SK-N-SH (cell line): ENCODE measurements around the gene KLHL8. TPM values are rescaled to one million over a fixed set of nuclear protein-coding genes. Genes with fewer than 3 reads are reported as not detected.

Experiments used
- CTCF ChIA-PET: fragments of 300-600, 350-600 bp; formaldehyde crosslinking; extraction: SDS; loops from one replicate; lab custom pipeline; 2021; lab: Yijun Ruan, JAX
- POLR2A ChIA-PET: fragments of 350-600 bp; sonication (Branson Sonifier 250); formaldehyde crosslinking; extraction: SDS; loops from one replicate; lab custom pipeline; 2020; ENCODE audit warnings: antibody characterized with exemption, inconsistent platforms; lab: Yijun Ruan, JAX
- DNase-seq: peaks from one replicate; pipeline ENCODE4 v3.0.0; 2012
- H2AFZ ChIP-seq: fragments of 200-600 bp; sonication (generic); 2 replicates; pipeline ENCODE4 v1.8.1; 2016; ENCODE audit warnings: antibody characterized with exemption, mild to moderate bottlenecking, low read depth
- H3F3A ChIP-seq: fragments of 200-600 bp; sonication (generic); replicated peaks from 2 replicates; pipeline ENCODE3; 2016; ENCODE audit warnings: antibody characterized with exemption, mild to moderate bottlenecking; ENCODE audit not compliant: insufficient read depth
- H3K27ac ChIP-seq, 2 experiments: fragments of 200-500 bp in 1 of 2; fragments of 200-600 bp in 1 of 2; sonication (Bioruptor generic) in 1 of 2; sonication (generic), shearing (Covaris generic) in 1 of 2; 2 replicates each; pipeline versions ENCODE4 v1.5.1 to v1.6.1; 2014 to 2016; ENCODE audit warnings: low read depth in 2 of 2, inconsistent platforms in 1 of 2, low read length in 1 of 2, mild to moderate bottlenecking in 1 of 2, mixed read lengths in 1 of 2
- H3K27me3 ChIP-seq: fragments of 200-600 bp; sonication (generic), shearing (Covaris generic); 2 replicates; pipeline ENCODE4 v1.6.1; 2016; ENCODE audit warnings: mixed run types; ENCODE audit not compliant: insufficient read depth
- H3K36me3 ChIP-seq, 2 experiments: fragments of 200-500 bp in 1 of 2; fragments of 200-600 bp in 1 of 2; sonication (Bioruptor generic) in 1 of 2; sonication (generic) in 1 of 2; replicated peaks in 1 of 2; 2 replicates each; pipeline versions ENCODE3 to v1.5.1; 2014 to 2016; ENCODE audit warnings: low read length in 1 of 2, mild to moderate bottlenecking in 1 of 2; ENCODE audit not compliant: insufficient read depth in 2 of 2, control insufficient read depth in 1 of 2
- H3K4me1 ChIP-seq, 2 experiments: fragments of 200-500 bp in 1 of 2; fragments of 200-600 bp in 1 of 2; sonication (Bioruptor generic) in 1 of 2; sonication (generic), shearing (Covaris generic) in 1 of 2; 2 replicates each; pipeline versions ENCODE4 v1.5.1 to v1.6.1; 2014 to 2016; ENCODE audit warnings: low read depth in 1 of 2, low read length in 1 of 2, mixed run types in 1 of 2; ENCODE audit not compliant: insufficient read depth in 2 of 2, control insufficient read depth in 1 of 2
- H3K4me2 ChIP-seq: fragments of 200-600 bp; sonication (generic), shearing (Covaris generic); 2 replicates; pipeline ENCODE4 v1.6.1; 2017; ENCODE audit warnings: mixed run types
- H3K4me3 ChIP-seq, 2 experiments: fragments of 200-500 bp in 1 of 2; fragments of 200-600 bp in 1 of 2; sonication (Bioruptor generic) in 1 of 2; sonication (generic), shearing (Covaris generic) in 1 of 2; 2 replicates each; pipeline versions ENCODE4 v1.5.1 to v1.8.1; 2014 to 2016; ENCODE audit warnings: low read depth in 2 of 2, inconsistent platforms in 1 of 2, low read length in 1 of 2, mild to moderate bottlenecking in 1 of 2, mixed read lengths in 1 of 2, moderate library complexity in 1 of 2
- H3K79me2 ChIP-seq: fragments of 200-600 bp; sonication (generic); 2 replicates; pipeline ENCODE4 v1.8.1; 2017; ENCODE audit warnings: mild to moderate bottlenecking; ENCODE audit not compliant: insufficient read depth
- H3K9ac ChIP-seq: fragments of 200-600 bp; sonication (generic); 2 replicates; pipeline ENCODE4 v1.6.1; 2017; ENCODE audit warnings: mixed run types
- H3K9me2 ChIP-seq: fragments of 200-600 bp; sonication (generic); 2 replicates; pipeline ENCODE4 v1.6.1; 2017; ENCODE audit warnings: mixed run types
- H3K9me3 ChIP-seq: fragments of 200-600 bp; sonication (generic); 2 replicates; pipeline ENCODE4 v1.6.1; 2017; ENCODE audit warnings: mixed run types, mild to moderate bottlenecking, moderate library complexity
- H4K20me1 ChIP-seq: fragments of 200-600 bp; sonication (generic); 2 replicates; pipeline ENCODE4 v1.6.1; 2017; ENCODE audit warnings: mild to moderate bottlenecking, mixed run types; ENCODE audit not compliant: insufficient read depth
- CHD2 ChIP-seq: fragments of 150-350 bp; IDR thresholded peaks from 2 replicates; pipeline ENCODE4 v1.6.1; 2018; ENCODE audit warnings: low read length; ENCODE audit not compliant: partially characterized antibody
- EP300 ChIP-seq, 2 experiments: IDR thresholded peaks; 2 replicates each; pipeline versions ENCODE4 v1.4.0 to v1.6.1; 2012; ENCODE audit warnings: borderline replicate concordance in 1 of 2, low read depth in 1 of 2, low read length in 1 of 2
- FOSL2 ChIP-seq: IDR thresholded peaks from 2 replicates; pipeline ENCODE4 v1.4.0; 2012; ENCODE audit warnings: low read depth, mild to moderate bottlenecking, moderate library complexity, borderline replicate concordance
- FOXJ3 ChIP-seq: sonication (generic); formaldehyde crosslinking; IDR thresholded peaks from 2 replicates; pipeline ENCODE4 v1.5.1; 2020; ENCODE audit warnings: mild to moderate bottlenecking, missing genetic modification reagents
- FOXM1 ChIP-seq: IDR thresholded peaks from 2 replicates; pipeline ENCODE4 v1.4.0; 2012; ENCODE audit warnings: low read depth, mild to moderate bottlenecking
- GABPA ChIP-seq: IDR thresholded peaks from 2 replicates; pipeline ENCODE4 v1.4.0; 2012; ENCODE audit warnings: low read depth, mild to moderate bottlenecking
- GATA2 ChIP-seq: sonication (generic); formaldehyde crosslinking; IDR thresholded peaks from 2 replicates; pipeline ENCODE4 v1.5.0; 2020; ENCODE audit warnings: mild to moderate bottlenecking, missing genetic modification reagents
- IRF3 ChIP-seq: fragments of 150-350 bp; IDR thresholded peaks from 2 replicates; pipeline ENCODE4 v1.6.1; 2016; ENCODE audit warnings: mild to moderate bottlenecking, low read depth, low read length
- MEF2A ChIP-seq: IDR thresholded peaks from 2 replicates; pipeline ENCODE4 v1.4.0; 2012; ENCODE audit warnings: low read depth, borderline replicate concordance
- NRF1 ChIP-seq: IDR thresholded peaks from 2 replicates; pipeline ENCODE4 v1.6.1; 2012; ENCODE audit warnings: low read depth, mild to moderate bottlenecking, low read length
- POLR2AphosphoS5 ChIP-seq: IDR thresholded peaks from 2 replicates; pipeline ENCODE4 v1.6.1; 2012; ENCODE audit warnings: low read depth, low read length
- RAD21 ChIP-seq: IDR thresholded peaks from 2 replicates; pipeline ENCODE4 v1.6.1; 2012; ENCODE audit warnings: mild to moderate bottlenecking, low read length
- RCOR1 ChIP-seq: fragments of 150-350 bp; IDR thresholded peaks from 2 replicates; pipeline ENCODE4 v1.6.1; 2017; ENCODE audit warnings: antibody characterized with exemption, low read length
- RFX5 ChIP-seq: IDR thresholded peaks from 2 replicates; pipeline ENCODE4 v1.6.1; 2012; ENCODE audit warnings: mild to moderate bottlenecking, improper control_type of control experiment, low read length
- RXRA ChIP-seq: IDR thresholded peaks from 2 replicates; pipeline ENCODE4 v1.4.0; 2012; ENCODE audit warnings: low read depth, mild to moderate bottlenecking, borderline replicate concordance
- SIN3A ChIP-seq: IDR thresholded peaks from 2 replicates; pipeline ENCODE4 v1.6.1; 2012; ENCODE audit warnings: low read depth, mild to moderate bottlenecking, low read length, moderate library complexity, borderline replicate concordance
- SMC3 ChIP-seq: IDR thresholded peaks from 2 replicates; pipeline ENCODE4 v1.6.1; 2012; ENCODE audit warnings: low read depth, low read length, improper control_type of control experiment
- TAF1 ChIP-seq: IDR thresholded peaks from 2 replicates; pipeline ENCODE4 v1.6.1; 2012; ENCODE audit warnings: low read depth, mild to moderate bottlenecking, low read length, moderate library complexity, borderline replicate concordance
- WGBS: methylation state at CpG from one replicate; pipeline ENCODE4 v1.1.6; 2017; ENCODE audit warnings: low lambda C conversion rate; 5-methylcytosine and 5-hydroxymethylcytosine counted together
- polyA plus RNA-seq, 3 experiments: library from polyadenylated mRNA; depleted of rRNA; stranded (reverse); fragments of >200 nt; gene quantifications; 2 replicates each; pipeline ENCODE4 v1.2.3, GENCODE V29; 2012
- TF ChIP-seq, protein P1 (sequence below): fragments of 150-350 bp; IDR thresholded peaks from 2 replicates; pipeline ENCODE4 v1.6.1; 2017; ENCODE audit warnings: antibody characterized with exemption, low read length, low read depth, borderline replicate concordance

The KLHL8 gene
- polyA plus RNA-seq, 1 of the 3 experiments (the other 2 are of a cell fraction): 2.4 TPM

- Histone ChIP-seq H3K9ac (no peak overlapping the region), H3K9me3 (no peaks in the 10 kb centered on the region), H3K79me2 (no peaks in the 10 kb centered on the region), H3F3A (no peaks in the 10 kb centered on the region), H3K4me1 (no peaks in the 10 kb centered on the region), H3K9me2 (no peaks in the 10 kb centered on the region), H2AFZ (no peak overlapping the region), H3K4me2 (no peak overlapping the region), H3K27ac (no peak overlapping the region; a peak in 1 of 4 replicates), H4K20me1 (no peaks in the 10 kb centered on the region), H3K27me3 (no peaks in the 10 kb centered on the region), H3K4me3 (no peak overlapping the region), H3K36me3 (no peaks in the 10 kb centered on the region)
- CTCF ChIA-PET: interaction anchor here (0.7 to 4.9 kb wide), 20 partner anchors 11 to 656 kb away, joined by 3 to 111 read pairs (median 6); partner anchors contain the start of genes KLHL8 and NUDT9
- POLR2A ChIA-PET: no interaction called here
- TF ChIP-seq RFX5: no peak
- TF ChIP-seq POLR2AphosphoS5: no peak
- TF ChIP-seq, protein P1, sequence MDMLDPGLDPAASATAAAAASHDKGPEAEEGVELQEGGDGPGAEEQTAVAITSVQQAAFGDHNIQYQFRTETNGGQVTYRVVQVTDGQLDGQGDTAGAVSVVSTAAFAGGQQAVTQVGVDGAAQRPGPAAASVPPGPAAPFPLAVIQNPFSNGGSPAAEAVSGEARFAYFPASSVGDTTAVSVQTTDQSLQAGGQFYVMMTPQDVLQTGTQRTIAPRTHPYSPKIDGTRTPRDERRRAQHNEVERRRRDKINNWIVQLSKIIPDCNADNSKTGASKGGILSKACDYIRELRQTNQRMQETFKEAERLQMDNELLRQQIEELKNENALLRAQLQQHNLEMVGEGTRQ: no peak
- TF ChIP-seq FOXM1: no peak
- no peak for TF ChIP-seq SMC3
- no peak for TF ChIP-seq RCOR1
- no peak for TF ChIP-seq SIN3A
- no peak for TF ChIP-seq TAF1
- no peak for TF ChIP-seq RXRA
- TF ChIP-seq FOXJ3 (CRISPR knock-in tag): no peak
- TF ChIP-seq CHD2: no peak
- TF ChIP-seq RAD21: no peak
- TF ChIP-seq GABPA: no peak
- TF ChIP-seq MEF2A: no peak
- TF ChIP-seq FOSL2: no peak
- no peak for TF ChIP-seq NRF1
- no peak for TF ChIP-seq IRF3
- TF ChIP-seq EP300 (IDR thresholded peaks at IDR 0.05; ENCODE audit: borderline replicate concordance in 1 of 2, low read depth in 1 of 2, low read length in 1 of 2): no peak
- TF ChIP-seq GATA2: no peak
- 84% methylated on average over 1 of the region's 1 CpG for whole genome bisulfite sequencing
- DNase-seq: no peak
Measured at GRCh38 chr4:87151730-87152129, 68.7 kb downstream of the KLHL8 start.
